Erythroblast (primary cell): Measurements from ENCODE around the gene TEF.
"Not testable (repeated sequence)": the region's sequence is repeated elsewhere in the genome, so short reads cannot be mapped to it uniquely, and the experiment has no call there.

ENCODE experiments used
- DNase-seq, 2 experiments: peaks; one replicate each; lab custom pipeline; 2025; lab: John Stamatoyannopoulos, UW
- GATA1 ChIP-seq: IDR thresholded peaks from 2 replicates; pipeline ENCODE4 v1.6.1; 2011; ENCODE audit warnings: low read depth, mild to moderate bottlenecking, control low read depth, low read length, moderate library complexity
- POLR2A ChIP-seq: IDR thresholded peaks from 2 replicates; pipeline ENCODE4 v1.6.1; 2011; ENCODE audit warnings: mild to moderate bottlenecking, low read length

The TEF gene

GRCh38 chr22:41407433-41407832 lies 25.7 kb downstream of the TEF start:
- no peak for DNase-seq
- no peak for TF ChIP-seq GATA1
- TF ChIP-seq POLR2A, result no peak

GRCh38 chr22:41408665-41409064 lies 26.9 kb downstream of the TEF start:
- no peak for TF ChIP-seq GATA1
- no peak for TF ChIP-seq POLR2A
- no peak for DNase-seq

GRCh38 chr22:41410311-41410751 lies 28.6 kb downstream of the TEF start:
- no peak for DNase-seq
- TF ChIP-seq GATA1 (no peak), POLR2A (no peak)

- TF ChIP-seq POLR2A, result no peak
- no peak for TF ChIP-seq GATA1
- no peak for DNase-seq
Measured at GRCh38 chr22:41411021-41411851, 29.5 kb downstream of the TEF start.

GRCh38 chr22:41415554-41415953 lies 33.8 kb downstream of the TEF start:
- no peak for DNase-seq
- TF ChIP-seq POLR2A (no peak), GATA1 (no peak)

GRCh38 chr22:41417622-41418390 lies 36.1 kb downstream of the TEF start:
- no peak for TF ChIP-seq POLR2A
- no peak for TF ChIP-seq GATA1
- no peak for DNase-seq

GRCh38 chr22:41418717-41419116 lies 37.0 kb downstream of the TEF start:
- no peak for DNase-seq
- TF ChIP-seq GATA1 (no peak), POLR2A (no peak)

- TF ChIP-seq GATA1, result no peak
- no peak for TF ChIP-seq POLR2A
- DNase-seq, result no peak
Measured at GRCh38 chr22:41425660-41426365, 44.1 kb downstream of the TEF start.

- no peak for DNase-seq
- TF ChIP-seq GATA1 (no peak), POLR2A (no peak)
Measured at GRCh38 chr22:41429232-41429950, 47.6 kb downstream of the TEF start.

- TF ChIP-seq GATA1 (no peak), POLR2A (no peak)
Measured at GRCh38 chr22:41429951-41430332, 48.2 kb downstream of the TEF start.

GRCh38 chr22:41431656-41432055 lies 49.9 kb downstream of the TEF start:
- TF ChIP-seq GATA1 (no peak), POLR2A (no peak)
- no peak for DNase-seq

More at GRCh38 chr22:41429951-41430332, 48.2 kb downstream of the TEF start:
- DNase-seq, result no peak

GRCh38 chr22:41433480-41433879 lies 51.7 kb downstream of the TEF start:
- DNase-seq, result not testable (repeated sequence)

GRCh38 chr22:41434361-41435003 lies 52.7 kb downstream of the TEF start:
- not testable (repeated sequence) for DNase-seq

- no peak for DNase-seq
- TF ChIP-seq POLR2A (no peak), GATA1 (no peak)
Measured at GRCh38 chr22:41435560-41435959, 53.8 kb downstream of the TEF start.
